ENCODE results near the gene AZU1. TPM values are rescaled to one million over a fixed set of nuclear protein-coding genes. Genes with fewer than 3 reads are reported as not detected.
A peak's percentile ranks its signal among the peaks of the same experiment; 100 is the strongest.

Gene AZU1
- total and polyA plus RNA-seq, 2 of the 8 experiments (the other 6 are each of a cell fraction or from before 2014, with no cell fraction given) = 0.80 to 1.3 TPM

- TF ChIP-seq KDM4A (IDR thresholded peaks at IDR 0.05; ENCODE audit: low read depth, low read length, severe bottlenecking) (peak; percentile 16), CTCF (IDR thresholded peaks at IDR 0.05; ENCODE audit: control extremely low read depth in 1 of 3, insufficient read depth in 1 of 3, low read depth in 1 of 3, low read length in 3 of 3) (no peak), TAF1 (IDR thresholded peaks at IDR 0.05; ENCODE audit: low read depth, low read length) (0 out of 2 replicates have a peak, but pooled peaks have one; percentile 7), MAX (IDR thresholded peaks at IDR 0.05) (no peak), POU5F1 (IDR thresholded peaks at IDR 0.05; ENCODE audit: low read depth, low read length) (no peak), PHF8 (conservative IDR thresholded peaks at IDR 0.05; ENCODE audit: low read depth, low read length) (0 out of 2 replicates have a peak, but pooled peaks have one; percentile 25)
- Histone ChIP-seq H2AK5ac (ENCODE audit: low read depth, low read length) (0 out of 2 replicates have a peak within 1 kb of the TSS, but pooled peaks have one; percentile 13), H3K4me2 (ENCODE audit: insufficient read depth in 1 of 2, low read depth in 2 of 2, low read length in 2 of 2) (peak within 1 kb of the TSS; percentile 33 to 57), H3K27me3 (replicated peaks in 1 of 4; ENCODE audit: control insufficient read depth in 3 of 4, extremely low read depth in 1 of 4, insufficient read depth in 3 of 4, low read length in 3 of 4) (no peaks in the 10 kb centered on the region), H2BK5ac (ENCODE audit: low read depth, low read length) (no peak within 1 kb of the TSS), H4K91ac (replicated peaks; ENCODE audit: insufficient read length, low read length) (peak within 1 kb of the TSS; percentile 65), H4K20me1 (replicated peaks in 1 of 2; ENCODE audit: control insufficient read depth in 1 of 2, insufficient read depth in 2 of 2, low read length in 2 of 2) (peaks cover 0 to 2% of the 10 kb centered on the region in 2 experiments), H2AFZ (ENCODE audit: low read length) (no peak within 1 kb of the TSS), H2BK120ac (replicated peaks; ENCODE audit: low read depth, low read length) (no peak within 1 kb of the TSS), H3K9me3 (ENCODE audit: insufficient read depth in 2 of 2, low read depth in 1 of 2, low read length in 1 of 2) (no peaks in the 10 kb centered on the region), H3K79me1 (ENCODE audit: low read depth, low read length) (peaks cover 5% of the 10 kb centered on the region; the same call in 1 of the 2 replicates), H3K4me3 (ENCODE audit: extremely low read depth in 1 of 4, insufficient read depth in 2 of 4, low read depth in 3 of 4, low read length in 4 of 4) (peak within 1 kb of the TSS; percentile 49 to 95 (median 62)), H3K9ac (replicated peaks in 1 of 4; ENCODE audit: extremely low read depth in 1 of 4, low read depth in 3 of 4, low read length in 3 of 4) (peak within 1 kb of the TSS in 3 of 4 experiments; percentile 31 to 59 (median 50); a peak in 4 of 7 replicates), H4K5ac (ENCODE audit: insufficient read length, low read depth, low read length) (peak within 1 kb of the TSS; percentile 52), H3K4me1 (replicated peaks in 1 of 4; ENCODE audit: control insufficient read depth in 3 of 4, insufficient read depth in 4 of 4, low read length in 3 of 4) (peaks cover 0 to 7% (median 5%) of the 10 kb centered on the region in 4 experiments; a peak in 5 of 7 replicates), H3K79me2 (ENCODE audit: control insufficient read depth in 1 of 2, insufficient read depth in 2 of 2, low read length in 2 of 2) (peaks cover 0 to 11% of the 10 kb centered on the region in 2 experiments; a peak in 1 of 4 replicates), H3K56ac (replicated peaks; ENCODE audit: insufficient read length, low read depth, low read length) (no peak within 1 kb of the TSS), H2BK15ac (ENCODE audit: low read length) (no peak within 1 kb of the TSS; the same call in 1 of the 2 replicates), H3K23ac (ENCODE audit: insufficient read length) (no peak within 1 kb of the TSS), H3K4ac (replicated peaks; ENCODE audit: insufficient read length, low read depth, low read length) (no peak within 1 kb of the TSS), H3K27ac (ENCODE audit: low read depth, low read length) (no peak within 1 kb of the TSS), H3K36me3 (ENCODE audit: control insufficient read depth in 2 of 4, insufficient read depth in 4 of 4, low read length in 3 of 4) (no peaks in the 10 kb centered on the region), H3K18ac (ENCODE audit: extremely low read depth, low read length) (peak within 1 kb of the TSS; percentile 90), H4K8ac (ENCODE audit: extremely low read depth, insufficient read depth, low read length) (peak within 1 kb of the TSS; percentile 95), H2BK12ac (ENCODE audit: low read depth, low read length) (no peak within 1 kb of the TSS), H3K14ac (ENCODE audit: insufficient read length) (no peak within 1 kb of the TSS), H2BK20ac (ENCODE audit: low read length) (no peak within 1 kb of the TSS), H3K23me2 (ENCODE audit: low read depth, low read length) (peaks cover 4% of the 10 kb centered on the region; the same call in 1 of the 2 replicates)
- DNase-seq (ENCODE audit: low read depth in 1 of 2, low spot score in 2 of 2) (peak in 1 of 2 experiments; percentile 84), FAIRE-seq (no peak)
- CTCF ChIA-PET (ENCODE audit: partially characterized antibody) = no interaction called here
- no CpG with 5 or more reads among the region's 86 CpGs for WGBS, 2 experiments (ENCODE audit: extremely low coverage in 1 of 2, insufficient coverage in 1 of 2, insufficient read length in 1 of 2, insufficient replicate concordance in 2 of 2, low coverage in 1 of 2, low lambda C conversion rate in 2 of 2, missing lambda C conversion rate in 1 of 2)
- POLR2A ChIA-PET (ENCODE audit: partially characterized antibody) = interaction anchor here (1.4 to 12.0 kb wide), 4 partner anchors 9 to 28 kb away, joined by 4 to 277 read pairs (median 12); partner anchors contain the start of gene PTBP1
Observed at GRCh38 chr19:821825-822503, 5.7 kb upstream of the AZU1 start, which contains the start of gene PLPPR3. TSS of gene PLPPR3 (minus strand) at chr19:821955. CDS start at chr19:821559, 396 bp downstream.
